Measurements from ENCODE around the gene GLP2R. TPM values are rescaled to one million over a fixed set of nuclear protein-coding genes. Genes with fewer than 3 reads are reported as not detected.

The GLP2R gene
- total RNA-seq, 1 donor, result not detected

DNA sequence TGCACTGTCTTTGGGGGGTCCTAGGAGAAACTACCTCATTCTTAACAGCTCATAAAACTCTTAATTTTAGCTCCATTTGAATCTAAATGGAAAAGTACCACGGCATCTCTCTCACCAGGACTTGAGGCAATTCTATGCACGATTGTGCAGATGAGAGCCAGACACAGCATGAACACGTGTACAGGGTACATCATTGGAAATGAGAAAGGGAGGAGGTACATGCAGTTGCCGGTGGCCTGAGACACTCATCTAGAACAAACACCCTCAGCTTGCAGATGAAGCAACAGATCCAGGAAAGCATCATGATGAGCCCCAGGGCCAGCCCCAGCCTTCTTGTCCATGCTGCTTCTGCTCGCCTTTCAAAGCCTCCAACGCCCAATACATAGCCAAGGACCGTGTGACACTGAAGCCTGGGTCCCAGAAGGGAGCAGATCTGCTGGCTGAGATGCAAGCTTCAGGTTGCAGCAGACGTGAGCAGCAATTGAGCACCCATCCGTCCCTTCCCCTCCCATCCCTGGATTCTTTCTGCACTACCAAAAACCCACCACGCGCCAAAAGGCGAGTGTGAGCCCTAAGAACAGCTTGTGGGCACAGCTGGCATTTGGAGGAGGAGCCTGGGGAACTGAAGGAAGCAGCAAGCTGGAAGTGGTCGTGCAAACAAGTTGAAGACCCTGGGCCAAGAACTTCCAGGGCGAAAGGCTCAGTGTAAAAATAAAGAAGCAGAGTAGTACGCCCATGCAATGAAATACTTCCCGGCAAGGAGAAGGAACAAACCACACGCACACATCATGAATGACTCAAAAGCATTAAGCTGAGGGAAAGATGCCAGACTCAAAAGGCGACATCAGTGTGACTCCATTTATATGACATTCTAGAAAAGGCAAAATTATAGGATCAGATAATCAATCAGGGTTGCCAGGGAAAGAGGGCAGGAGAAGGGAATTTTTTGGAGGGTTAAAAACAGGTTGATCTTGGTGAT is 86.7 kb downstream of the GLP2R start:
- TF ChIP-seq, protein P1, sequence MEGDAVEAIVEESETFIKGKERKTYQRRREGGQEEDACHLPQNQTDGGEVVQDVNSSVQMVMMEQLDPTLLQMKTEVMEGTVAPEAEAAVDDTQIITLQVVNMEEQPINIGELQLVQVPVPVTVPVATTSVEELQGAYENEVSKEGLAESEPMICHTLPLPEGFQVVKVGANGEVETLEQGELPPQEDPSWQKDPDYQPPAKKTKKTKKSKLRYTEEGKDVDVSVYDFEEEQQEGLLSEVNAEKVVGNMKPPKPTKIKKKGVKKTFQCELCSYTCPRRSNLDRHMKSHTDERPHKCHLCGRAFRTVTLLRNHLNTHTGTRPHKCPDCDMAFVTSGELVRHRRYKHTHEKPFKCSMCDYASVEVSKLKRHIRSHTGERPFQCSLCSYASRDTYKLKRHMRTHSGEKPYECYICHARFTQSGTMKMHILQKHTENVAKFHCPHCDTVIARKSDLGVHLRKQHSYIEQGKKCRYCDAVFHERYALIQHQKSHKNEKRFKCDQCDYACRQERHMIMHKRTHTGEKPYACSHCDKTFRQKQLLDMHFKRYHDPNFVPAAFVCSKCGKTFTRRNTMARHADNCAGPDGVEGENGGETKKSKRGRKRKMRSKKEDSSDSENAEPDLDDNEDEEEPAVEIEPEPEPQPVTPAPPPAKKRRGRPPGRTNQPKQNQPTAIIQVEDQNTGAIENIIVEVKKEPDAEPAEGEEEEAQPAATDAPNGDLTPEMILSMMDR (IDR thresholded peaks at IDR 0.05; ENCODE audit: insufficient read depth, low read length), result no peak
- DNase-seq (ENCODE audit: low read depth), result no peak
- H3K4me3 ChIP-seq (ENCODE audit: low read depth, low read length), result no peak overlapping the region

DNA sequence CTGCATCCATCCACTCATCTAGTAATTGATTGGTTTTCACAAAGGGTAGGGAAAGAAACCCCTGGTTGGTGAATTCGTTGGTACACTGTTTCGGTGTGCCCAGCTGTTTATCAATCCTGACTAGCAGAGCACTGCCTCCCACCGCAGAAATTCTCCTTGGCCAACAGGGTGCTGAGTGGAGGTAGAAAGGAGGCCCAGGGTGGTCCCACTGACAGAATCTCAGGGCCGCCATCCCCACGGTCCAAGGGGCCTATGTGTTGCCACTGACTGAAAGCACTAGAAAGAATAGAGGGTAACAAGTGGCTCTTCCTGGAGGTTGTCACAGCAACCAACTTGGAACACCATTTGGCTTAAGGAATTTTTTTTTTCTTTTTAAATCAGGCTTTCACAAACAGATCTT is 87.8 kb downstream of the GLP2R start:
- no peak overlapping the region for H3K4me3 ChIP-seq (ENCODE audit: low read depth, low read length)
- DNase-seq (ENCODE audit: low read depth), result no peak
- TF ChIP-seq, protein P1 (IDR thresholded peaks at IDR 0.05; ENCODE audit: insufficient read depth, low read length), result no peak

DNA sequence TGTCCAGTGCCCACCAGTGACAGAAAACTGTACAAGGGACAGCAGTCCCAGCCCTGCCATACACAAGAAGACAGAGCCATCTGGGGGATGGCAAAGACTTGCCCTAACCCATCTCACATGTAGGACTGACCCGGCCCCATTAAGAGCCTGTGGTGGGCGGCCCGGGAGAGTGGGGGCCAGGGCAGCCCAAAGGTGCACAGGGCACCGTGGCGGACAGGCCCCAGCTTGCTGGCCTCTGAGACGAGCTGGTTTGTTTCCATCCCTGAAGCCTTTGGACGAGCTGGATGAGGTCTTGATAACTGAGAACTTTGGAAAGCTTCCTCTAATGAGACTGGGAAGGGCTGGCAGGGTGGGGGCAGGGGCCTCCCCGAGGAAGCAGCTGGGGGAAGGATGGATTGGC is 90.4 kb downstream of the GLP2R start:
- no peak overlapping the region for H3K4me3 ChIP-seq (ENCODE audit: low read depth, low read length)
- TF ChIP-seq, protein P1 (IDR thresholded peaks at IDR 0.05; ENCODE audit: insufficient read depth, low read length), result no peak
- DNase-seq (ENCODE audit: low read depth), result no peak

DNA sequence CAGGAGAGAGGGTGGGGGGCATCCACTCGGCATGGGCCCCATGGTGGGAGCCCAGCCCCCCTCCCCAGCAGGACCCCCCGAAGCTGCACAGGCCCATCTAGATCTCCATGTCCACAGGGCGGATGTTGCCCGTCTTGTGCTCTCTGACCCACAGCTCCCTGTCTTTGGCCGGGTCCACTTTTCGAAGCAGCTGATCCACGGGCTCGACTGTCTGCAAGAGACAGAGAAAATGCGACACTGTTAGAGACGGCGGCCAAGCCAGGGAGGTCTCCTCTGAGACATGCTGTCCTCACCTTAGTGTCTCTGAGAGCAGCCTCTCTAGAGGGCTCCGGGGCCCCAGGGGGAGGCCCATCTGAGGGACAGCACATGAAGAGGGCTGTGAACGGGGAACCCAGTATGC is 91.4 kb downstream of the GLP2R start:
- TF ChIP-seq, protein P1 (IDR thresholded peaks at IDR 0.05; ENCODE audit: insufficient read depth, low read length), result no peak
- DNase-seq (ENCODE audit: low read depth), result no peak
- no peak overlapping the region for H3K4me3 ChIP-seq (ENCODE audit: low read depth, low read length)

DNA sequence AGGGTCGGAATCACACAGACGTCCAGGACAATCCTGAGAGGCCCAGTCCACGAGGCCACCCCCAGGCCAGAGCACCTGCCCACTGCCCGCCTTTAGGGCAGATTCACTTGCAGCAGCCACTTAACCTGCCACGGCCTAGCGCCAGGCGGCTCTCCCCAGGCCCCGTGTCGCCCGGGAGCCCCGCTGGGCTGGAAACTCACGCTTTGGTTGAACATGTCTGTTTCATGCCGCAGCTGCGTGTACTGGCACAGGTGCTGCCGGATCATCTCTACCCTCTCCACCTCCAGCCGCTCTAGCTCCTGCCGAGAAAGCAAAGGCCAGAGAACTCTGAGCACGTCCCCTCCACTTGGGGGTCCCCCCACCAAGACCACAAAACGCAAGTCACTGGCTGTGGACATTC is 92.1 kb downstream of the GLP2R start:
- no peak for DNase-seq (ENCODE audit: low read depth)
- TF ChIP-seq, protein P1 (IDR thresholded peaks at IDR 0.05; ENCODE audit: insufficient read depth, low read length), result no peak
- no peak overlapping the region for H3K4me3 ChIP-seq (ENCODE audit: low read depth, low read length)

DNA sequence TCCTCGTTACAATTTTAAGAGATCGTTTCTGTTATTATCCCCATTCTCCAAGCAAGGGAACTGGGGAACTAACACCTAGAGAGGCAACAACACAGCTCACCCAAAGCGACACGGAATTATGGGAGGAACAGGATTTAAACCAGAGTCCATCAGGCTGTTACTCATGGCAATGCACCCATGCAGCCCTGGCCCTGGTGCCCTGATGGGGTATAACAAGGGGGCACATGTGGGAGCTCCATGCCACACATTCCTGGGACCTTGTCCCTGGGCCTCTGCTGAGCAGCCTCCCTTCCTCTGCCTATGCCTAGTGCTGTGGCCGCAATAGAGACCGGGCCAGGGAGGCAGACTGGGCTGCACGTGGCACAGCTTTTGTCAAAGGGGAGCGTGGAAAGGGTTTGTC is 92.6 kb downstream of the GLP2R start:
- DNase-seq (ENCODE audit: low read depth), result no peak
- no peak overlapping the region for H3K4me3 ChIP-seq (ENCODE audit: low read depth, low read length)
- TF ChIP-seq, protein P1 (IDR thresholded peaks at IDR 0.05; ENCODE audit: insufficient read depth, low read length), result no peak
